HG02642 (cell line): Measurements from ENCODE around the gene TOR1AIP2.

Experiments used
- ATAC-seq: cut with Tn5 transposase; IDR thresholded peaks from one replicate; pipeline ENCODE4 v1.9.1; 2021; ENCODE audit warnings: mild to moderate bottlenecking; ENCODE audit not compliant: unreplicated experiment, poor library complexity

TOR1AIP2 gene

GRCh38 chr1:179826626-179827280 lies 50.9 kb downstream of the TOR1AIP2 start:
- no peak for ATAC-seq

DNA sequence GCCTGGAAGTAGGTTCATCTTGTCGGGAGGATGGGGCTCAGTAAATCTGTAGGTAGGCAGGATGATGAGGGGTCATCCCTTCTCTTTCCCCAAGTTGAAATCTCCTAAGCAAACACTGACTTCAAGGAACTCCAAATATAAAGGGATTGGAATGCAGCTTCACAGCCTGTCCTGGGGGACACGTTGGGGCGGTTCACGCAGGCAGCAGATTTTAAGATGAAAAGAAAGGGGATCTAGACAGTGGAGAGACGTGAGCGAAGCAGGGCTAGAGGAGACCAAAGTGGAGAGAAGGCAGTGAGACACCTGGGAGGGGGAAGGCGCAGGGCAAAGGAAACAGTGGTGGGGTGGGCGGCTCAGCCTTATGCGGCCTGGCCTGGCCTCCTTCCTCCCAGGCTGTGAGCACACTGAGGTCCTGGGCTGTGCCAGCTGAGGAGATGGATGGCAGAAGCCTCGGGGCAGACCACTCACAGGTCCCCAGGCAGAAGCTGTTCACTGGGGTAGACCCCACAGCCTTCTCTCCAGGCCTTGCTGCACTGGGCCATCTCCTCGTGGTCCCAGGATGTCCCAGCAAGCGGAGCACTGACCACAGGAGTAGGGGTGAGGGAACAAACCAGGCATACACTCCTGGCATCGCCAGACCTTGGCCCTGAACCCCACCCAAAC lies 51.7 kb downstream of the TOR1AIP2 start:
- ATAC-seq = no peak

DNA sequence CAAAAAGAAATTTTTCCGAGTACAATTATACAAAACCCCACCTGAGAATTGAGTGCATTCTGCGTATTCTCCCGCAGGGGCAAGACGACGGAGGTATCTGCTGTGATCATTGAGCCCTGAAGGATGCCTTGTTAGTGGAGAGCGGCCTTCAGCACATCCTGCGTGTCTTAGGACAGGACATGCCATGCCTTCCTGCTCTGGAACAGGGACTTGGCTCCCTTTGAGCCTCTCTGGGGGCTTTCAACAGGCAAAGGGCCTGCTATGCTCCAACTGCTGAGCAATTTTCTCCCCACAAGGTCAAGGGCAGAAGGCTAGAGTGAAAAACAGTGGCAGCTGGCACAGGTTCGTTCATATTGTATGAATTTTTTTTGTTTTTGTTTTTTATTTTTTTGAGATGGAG lies 52.4 kb downstream of the TOR1AIP2 start:
- no peak for ATAC-seq

- ATAC-seq = no peak
Observed at GRCh38 chr1:179824265-179824664, 53.3 kb downstream of the TOR1AIP2 start.

- ATAC-seq = no peak
Observed at GRCh38 chr1:179823693-179824092, 53.9 kb downstream of the TOR1AIP2 start.

DNA sequence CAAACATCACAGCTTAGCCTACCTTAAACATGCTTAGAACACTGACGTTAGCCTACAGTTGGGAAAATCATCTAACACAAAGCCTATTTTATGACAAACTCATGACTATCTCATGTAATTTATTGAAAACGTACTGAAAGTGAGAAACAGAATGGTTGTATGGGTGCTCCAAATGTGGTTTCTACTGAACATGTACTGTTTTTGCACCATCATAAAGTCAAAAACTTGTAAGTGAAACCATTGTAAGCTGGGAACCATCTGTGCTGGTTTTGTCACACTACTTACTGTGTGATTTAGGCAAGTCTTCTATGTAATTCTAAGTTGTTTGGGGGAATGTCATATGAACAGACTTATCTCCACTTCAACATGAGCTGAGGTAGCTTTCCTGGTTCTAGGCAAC lies 55.5 kb downstream of the TOR1AIP2 start:
- no peak for ATAC-seq

DNA sequence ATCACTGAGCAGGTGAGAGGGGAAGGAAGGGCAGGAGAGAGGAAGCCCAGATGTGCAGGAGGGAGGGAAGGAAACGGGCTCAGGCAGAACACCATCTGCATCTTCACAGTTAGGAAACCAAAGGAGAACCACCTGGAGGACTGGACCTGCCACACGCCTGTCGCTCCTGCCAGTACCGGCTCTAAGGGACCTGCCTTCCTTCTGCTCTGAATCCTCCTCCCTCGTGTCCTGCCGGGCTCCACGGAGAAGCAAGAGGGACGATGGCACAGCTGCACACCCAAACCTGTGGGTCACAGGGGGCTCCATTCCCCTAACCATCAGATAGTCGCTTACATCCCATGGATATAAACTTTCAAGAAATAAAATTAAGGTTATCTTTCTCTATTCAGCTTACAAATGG lies 56.1 kb downstream of the TOR1AIP2 start:
- ATAC-seq = no peak

DNA sequence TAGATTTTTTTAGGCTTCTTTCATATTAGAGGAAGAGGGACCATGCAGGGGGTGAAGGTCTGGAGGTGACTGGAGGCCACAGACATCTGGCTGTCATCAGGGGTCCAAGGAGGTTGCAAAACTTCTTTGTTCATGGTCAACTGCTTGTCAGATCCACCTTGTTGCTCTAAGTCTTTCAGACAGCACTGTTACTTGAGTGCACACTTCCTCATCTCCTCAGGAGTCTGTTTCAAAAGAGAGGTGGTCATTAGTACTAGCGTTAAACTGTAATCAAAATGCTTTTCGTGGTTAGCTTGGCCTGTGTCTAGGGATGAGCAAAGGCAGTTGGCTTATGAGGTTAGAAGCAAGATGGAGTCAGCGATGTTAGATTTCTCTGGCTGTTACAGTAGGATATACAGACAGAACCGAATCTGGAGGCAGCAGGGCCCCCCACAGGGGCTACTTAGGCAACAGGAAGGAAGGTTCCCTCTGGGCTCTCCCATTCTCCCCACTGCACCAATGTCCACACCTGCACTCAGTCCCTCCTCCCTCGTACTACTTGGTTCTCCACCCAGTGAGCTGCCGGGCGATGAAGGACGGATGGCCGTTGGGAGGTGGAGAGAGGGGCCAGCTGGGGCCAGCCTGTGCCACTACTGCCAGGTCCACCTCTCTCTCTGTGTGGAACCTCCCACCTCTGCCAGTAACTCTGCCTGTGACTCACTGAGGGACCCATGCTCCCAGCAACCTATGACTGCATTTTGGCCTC lies 57.2 kb downstream of the TOR1AIP2 start:
- no peak for ATAC-seq

GRCh38 chr1:179818743-179819173 lies 58.8 kb downstream of the TOR1AIP2 start:
- ATAC-seq = no peak

GRCh38 chr1:179818260-179818659 lies 59.3 kb downstream of the TOR1AIP2 start:
- ATAC-seq = no peak

- ATAC-seq = no peak
Observed at GRCh38 chr1:179817789-179818188, 59.8 kb downstream of the TOR1AIP2 start.

DNA sequence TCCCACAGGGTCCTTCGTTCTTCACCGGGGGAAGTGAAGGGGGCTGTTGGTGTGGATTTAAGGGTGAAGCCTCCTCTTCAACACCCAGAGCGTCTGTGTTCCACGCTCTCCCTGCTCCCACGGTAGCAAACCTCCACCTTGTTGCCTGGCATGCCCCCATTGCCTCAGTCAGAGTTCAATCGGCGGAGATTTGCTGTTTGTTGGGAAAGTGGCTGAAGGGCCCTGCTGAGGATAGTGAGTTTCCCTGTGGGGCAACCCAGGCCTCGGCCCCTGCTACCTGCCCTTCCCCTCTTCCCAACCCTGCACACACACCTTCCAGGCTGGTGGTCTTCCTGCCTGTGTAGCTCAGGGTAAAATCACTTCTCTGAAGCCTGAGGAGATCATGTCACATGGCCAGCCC lies 60.5 kb downstream of the TOR1AIP2 start:
- ATAC-seq = no peak

- ATAC-seq = no peak
Observed at GRCh38 chr1:179816196-179816960, 61.2 kb downstream of the TOR1AIP2 start.

GRCh38 chr1:179815641-179816040 lies 62.0 kb downstream of the TOR1AIP2 start:
- ATAC-seq = no peak

DNA sequence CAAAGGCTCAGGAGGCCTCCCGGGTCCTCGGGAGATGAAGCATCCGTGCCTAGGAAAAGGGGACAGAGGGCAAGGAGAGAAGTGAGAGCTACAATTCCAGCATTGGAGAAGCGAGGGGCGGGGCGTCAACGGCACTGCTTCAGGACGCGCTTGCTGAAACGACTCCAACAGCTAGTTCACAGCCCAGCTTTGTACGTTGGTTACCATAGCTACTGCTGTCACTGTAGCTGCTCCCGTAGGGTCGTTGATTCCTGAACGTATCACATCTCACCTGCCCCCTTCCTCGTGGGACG lies 63.1 kb downstream of the TOR1AIP2 start:
- peak; percentile 26 for ATAC-seq

DNA sequence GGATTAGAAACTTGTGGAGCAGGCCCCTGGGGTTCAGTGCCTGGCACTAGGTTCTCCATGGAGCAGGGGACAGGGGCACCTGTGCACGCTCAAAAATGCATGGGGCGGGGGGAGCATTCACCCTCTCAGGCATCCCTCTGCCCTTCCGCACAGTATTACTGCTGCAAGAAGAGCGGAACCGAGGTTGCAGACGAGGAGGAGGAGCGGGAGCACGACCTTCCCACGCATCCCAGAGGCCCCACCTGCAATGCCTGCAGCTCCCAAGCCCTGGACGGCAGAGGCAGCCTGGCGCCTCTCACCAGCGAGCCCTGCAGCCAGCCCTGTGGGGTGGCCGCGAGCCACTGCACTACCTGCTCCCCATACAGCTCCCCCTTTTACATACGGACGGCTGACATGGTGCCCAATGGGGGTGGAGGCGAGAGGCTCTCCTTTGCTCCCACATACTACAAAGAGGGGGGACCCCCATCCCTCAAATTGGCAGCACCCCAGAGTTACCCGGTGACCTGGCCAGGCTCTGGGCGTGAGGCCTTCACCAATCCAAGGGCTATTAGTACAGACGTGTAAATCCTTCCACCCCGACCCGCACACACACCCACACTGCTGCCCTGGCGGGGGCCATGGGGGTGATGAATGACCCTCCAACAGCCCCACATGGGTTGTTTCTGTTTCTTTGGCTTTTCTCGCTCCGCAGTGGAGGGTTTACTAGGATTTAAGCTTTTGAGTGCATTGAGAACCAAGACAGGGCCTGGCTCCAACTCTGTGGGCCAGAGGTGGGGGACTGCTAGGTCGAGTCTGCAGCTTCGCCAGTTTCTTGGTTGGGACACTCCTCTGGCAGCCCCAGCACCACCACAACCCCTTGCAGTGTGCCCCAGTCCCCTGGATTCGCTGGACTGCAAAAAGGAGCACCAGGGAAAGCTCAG lies 63.7 kb downstream of the TOR1AIP2 start:
- ATAC-seq = no peak

- ATAC-seq = no peak
Observed at GRCh38 chr1:179812501-179813292, 64.9 kb downstream of the TOR1AIP2 start.

- no peak for ATAC-seq
Observed at GRCh38 chr1:179810367-179810715, 67.3 kb downstream of the TOR1AIP2 start.
